ENCODE measurements around the gene RNF133.

Gene RNF133

GRCh38 chr7:122677149-122677548 is 21.8 kb downstream of the RNF133 start:
- Histone ChIP-seq H3K4me3 (ENCODE audit: insufficient read depth, low read depth, low read length) (no peak overlapping the region), H3K9me3 (ENCODE audit: control insufficient read depth, low read length) (no peaks in the 10 kb centered on the region), H3K4me1 (ENCODE audit: control insufficient read depth, insufficient read depth, low read length) (no peaks in the 10 kb centered on the region), H3K36me3 (ENCODE audit: control insufficient read depth, insufficient read depth, low read length) (no peaks in the 10 kb centered on the region), H3K27me3 (ENCODE audit: control insufficient read depth, insufficient read depth, low read length, poor library complexity, severe bottlenecking) (no peaks in the 10 kb centered on the region), H3K27ac (ENCODE audit: insufficient read depth, low read depth, low read length, poor library complexity, severe bottlenecking) (no peak overlapping the region)
- 54 to 64% methylated on average over 1 of the region's 1 CpG for WGBS, 2 experiments

GRCh38 chr7:122676466-122676865 is 22.5 kb downstream of the RNF133 start:
- 87 to 95% methylated on average over 2 of the region's 2 CpGs for WGBS, 2 experiments
- H3K9me3 ChIP-seq (ENCODE audit: control insufficient read depth, low read length), result no peaks in the 10 kb centered on the region
- H3K27ac ChIP-seq (ENCODE audit: insufficient read depth, low read depth, low read length, poor library complexity, severe bottlenecking), result no peak overlapping the region
- no peak overlapping the region for H3K4me3 ChIP-seq (ENCODE audit: insufficient read depth, low read depth, low read length)
- no peaks in the 10 kb centered on the region for H3K36me3 ChIP-seq (ENCODE audit: control insufficient read depth, insufficient read depth, low read length)
- H3K27me3 ChIP-seq (ENCODE audit: control insufficient read depth, insufficient read depth, low read length, poor library complexity, severe bottlenecking), result no peaks in the 10 kb centered on the region
- no peaks in the 10 kb centered on the region for H3K4me1 ChIP-seq (ENCODE audit: control insufficient read depth, insufficient read depth, low read length)

- no peaks in the 10 kb centered on the region for H3K36me3 ChIP-seq (ENCODE audit: control insufficient read depth, insufficient read depth, low read length)
- WGBS, 2 experiments, result 89 to 96% methylated on average over 7 of the region's 7 CpGs
- no peaks in the 10 kb centered on the region for H3K4me1 ChIP-seq (ENCODE audit: control insufficient read depth, insufficient read depth, low read length)
- H3K9me3 ChIP-seq (ENCODE audit: control insufficient read depth, low read length), result no peaks in the 10 kb centered on the region
- H3K4me3 ChIP-seq (ENCODE audit: insufficient read depth, low read depth, low read length), result no peak overlapping the region
- H3K27ac ChIP-seq (ENCODE audit: insufficient read depth, low read depth, low read length, poor library complexity, severe bottlenecking), result no peak overlapping the region
- no peaks in the 10 kb centered on the region for H3K27me3 ChIP-seq (ENCODE audit: control insufficient read depth, insufficient read depth, low read length, poor library complexity, severe bottlenecking)
Observed at GRCh38 chr7:122675621-122676020, 23.3 kb downstream of the RNF133 start.

GRCh38 chr7:122675011-122675410 is 23.9 kb downstream of the RNF133 start:
- 96% methylated on average over 7 of the region's 7 CpGs for WGBS, 2 experiments
- no peak overlapping the region for H3K27ac ChIP-seq (ENCODE audit: insufficient read depth, low read depth, low read length, poor library complexity, severe bottlenecking)
- H3K27me3 ChIP-seq (ENCODE audit: control insufficient read depth, insufficient read depth, low read length, poor library complexity, severe bottlenecking), result no peaks in the 10 kb centered on the region
- no peak overlapping the region for H3K4me3 ChIP-seq (ENCODE audit: insufficient read depth, low read depth, low read length)
- H3K36me3 ChIP-seq (ENCODE audit: control insufficient read depth, insufficient read depth, low read length), result no peaks in the 10 kb centered on the region
- no peaks in the 10 kb centered on the region for H3K9me3 ChIP-seq (ENCODE audit: control insufficient read depth, low read length)
- no peaks in the 10 kb centered on the region for H3K4me1 ChIP-seq (ENCODE audit: control insufficient read depth, insufficient read depth, low read length)

- no peaks in the 10 kb centered on the region for H3K36me3 ChIP-seq (ENCODE audit: control insufficient read depth, insufficient read depth, low read length)
- H3K27me3 ChIP-seq (ENCODE audit: control insufficient read depth, insufficient read depth, low read length, poor library complexity, severe bottlenecking), result no peaks in the 10 kb centered on the region
- 93 to 96% methylated on average over 4 of the region's 4 CpGs for WGBS, 2 experiments
- H3K27ac ChIP-seq (ENCODE audit: insufficient read depth, low read depth, low read length, poor library complexity, severe bottlenecking), result no peak overlapping the region
- no peak overlapping the region for H3K4me3 ChIP-seq (ENCODE audit: insufficient read depth, low read depth, low read length)
- H3K4me1 ChIP-seq (ENCODE audit: control insufficient read depth, insufficient read depth, low read length), result no peaks in the 10 kb centered on the region
- no peaks in the 10 kb centered on the region for H3K9me3 ChIP-seq (ENCODE audit: control insufficient read depth, low read length)
Observed at GRCh38 chr7:122674502-122674901, 24.4 kb downstream of the RNF133 start.

- 96 to 97% methylated on average over 21 of the region's 21 CpGs for WGBS, 2 experiments
- H3K4me3 ChIP-seq (ENCODE audit: insufficient read depth, low read depth, low read length), result no peak overlapping the region
- H3K27me3 ChIP-seq (ENCODE audit: control insufficient read depth, insufficient read depth, low read length, poor library complexity, severe bottlenecking), result no peaks in the 10 kb centered on the region
- no peak overlapping the region for H3K27ac ChIP-seq (ENCODE audit: insufficient read depth, low read depth, low read length, poor library complexity, severe bottlenecking)
- no peaks in the 10 kb centered on the region for H3K9me3 ChIP-seq (ENCODE audit: control insufficient read depth, low read length)
- no peaks in the 10 kb centered on the region for H3K4me1 ChIP-seq (ENCODE audit: control insufficient read depth, insufficient read depth, low read length)
- no peaks in the 10 kb centered on the region for H3K36me3 ChIP-seq (ENCODE audit: control insufficient read depth, insufficient read depth, low read length)
Observed at GRCh38 chr7:122673951-122674350, 25.0 kb downstream of the RNF133 start.

- no peaks in the 10 kb centered on the region for H3K4me1 ChIP-seq (ENCODE audit: control insufficient read depth, insufficient read depth, low read length)
- H3K27ac ChIP-seq (ENCODE audit: insufficient read depth, low read depth, low read length, poor library complexity, severe bottlenecking), result no peak overlapping the region
- H3K9me3 ChIP-seq (ENCODE audit: control insufficient read depth, low read length), result no peaks in the 10 kb centered on the region
- H3K36me3 ChIP-seq (ENCODE audit: control insufficient read depth, insufficient read depth, low read length), result no peaks in the 10 kb centered on the region
- 94 to 97% methylated on average over 8 of the region's 8 CpGs for WGBS, 2 experiments
- H3K27me3 ChIP-seq (ENCODE audit: control insufficient read depth, insufficient read depth, low read length, poor library complexity, severe bottlenecking), result no peaks in the 10 kb centered on the region
- no peak overlapping the region for H3K4me3 ChIP-seq (ENCODE audit: insufficient read depth, low read depth, low read length)
Observed at GRCh38 chr7:122672536-122672935, 26.4 kb downstream of the RNF133 start.

- 93% methylated on average over 2 of the region's 2 CpGs; no CpG with 5 or more reads in 1 of the 2 experiments for WGBS, 2 experiments
- H3K27ac ChIP-seq (ENCODE audit: insufficient read depth, low read depth, low read length, poor library complexity, severe bottlenecking), result no peak overlapping the region
Observed at GRCh38 chr7:122663733-122664132, 35.2 kb downstream of the RNF133 start.

GRCh38 chr7:122658856-122659255 is 40.1 kb downstream of the RNF133 start:
- WGBS, 2 experiments, result 83 to 92% methylated on average over 1 to 2 of the region's 2 CpGs
- H3K36me3 ChIP-seq (ENCODE audit: control insufficient read depth, insufficient read depth, low read length), result no peaks in the 10 kb centered on the region

More at GRCh38 chr7:122663733-122664132, 35.2 kb downstream of the RNF133 start:
- H3K4me3 ChIP-seq (ENCODE audit: insufficient read depth, low read depth, low read length), result no peak overlapping the region
- no peaks in the 10 kb centered on the region for H3K27me3 ChIP-seq (ENCODE audit: control insufficient read depth, insufficient read depth, low read length, poor library complexity, severe bottlenecking)
- no peaks in the 10 kb centered on the region for H3K9me3 ChIP-seq (ENCODE audit: control insufficient read depth, low read length)
- H3K4me1 ChIP-seq (ENCODE audit: control insufficient read depth, insufficient read depth, low read length), result no peaks in the 10 kb centered on the region
- no peaks in the 10 kb centered on the region for H3K36me3 ChIP-seq (ENCODE audit: control insufficient read depth, insufficient read depth, low read length)

GRCh38 chr7:122653685-122654084 is 45.2 kb downstream of the RNF133 start:
- WGBS, 2 experiments, result 90 to 99% methylated on average over 3 to 5 of the region's 5 CpGs
- H3K4me1 ChIP-seq (ENCODE audit: control insufficient read depth, insufficient read depth, low read length), result no peaks in the 10 kb centered on the region
- H3K4me3 ChIP-seq (ENCODE audit: insufficient read depth, low read depth, low read length), result no peak overlapping the region
- no peaks in the 10 kb centered on the region for H3K36me3 ChIP-seq (ENCODE audit: control insufficient read depth, insufficient read depth, low read length)
- H3K27ac ChIP-seq (ENCODE audit: insufficient read depth, low read depth, low read length, poor library complexity, severe bottlenecking), result no peak overlapping the region
- H3K9me3 ChIP-seq (ENCODE audit: control insufficient read depth, low read length), result no peaks in the 10 kb centered on the region
- no peaks in the 10 kb centered on the region for H3K27me3 ChIP-seq (ENCODE audit: control insufficient read depth, insufficient read depth, low read length, poor library complexity, severe bottlenecking)

More at GRCh38 chr7:122658856-122659255, 40.1 kb downstream of the RNF133 start:
- Histone ChIP-seq H3K27ac (ENCODE audit: insufficient read depth, low read depth, low read length, poor library complexity, severe bottlenecking) (no peak overlapping the region), H3K4me3 (ENCODE audit: insufficient read depth, low read depth, low read length) (no peak overlapping the region), H3K27me3 (ENCODE audit: control insufficient read depth, insufficient read depth, low read length, poor library complexity, severe bottlenecking) (no peaks in the 10 kb centered on the region), H3K9me3 (ENCODE audit: control insufficient read depth, low read length) (no peaks in the 10 kb centered on the region), H3K4me1 (ENCODE audit: control insufficient read depth, insufficient read depth, low read length) (no peaks in the 10 kb centered on the region)

- Histone ChIP-seq H3K27ac (ENCODE audit: insufficient read depth, low read depth, low read length, poor library complexity, severe bottlenecking) (no peak overlapping the region), H3K9me3 (ENCODE audit: control insufficient read depth, low read length) (no peaks in the 10 kb centered on the region), H3K27me3 (ENCODE audit: control insufficient read depth, insufficient read depth, low read length, poor library complexity, severe bottlenecking) (no peaks in the 10 kb centered on the region), H3K4me3 (ENCODE audit: insufficient read depth, low read depth, low read length) (no peak overlapping the region), H3K4me1 (ENCODE audit: control insufficient read depth, insufficient read depth, low read length) (no peaks in the 10 kb centered on the region), H3K36me3 (ENCODE audit: control insufficient read depth, insufficient read depth, low read length) (no peaks in the 10 kb centered on the region)
- WGBS, 2 experiments, result 90 to 95% methylated on average over 4 of the region's 4 CpGs
Observed at GRCh38 chr7:122652876-122653275, 46.0 kb downstream of the RNF133 start.
